ENCODE measurements around the gene R3HDM1.
"Not testable (repeated sequence)": the region's sequence is repeated elsewhere in the genome, so short reads cannot be mapped to it uniquely, and the experiment has no call there.

Gene R3HDM1

DNA sequence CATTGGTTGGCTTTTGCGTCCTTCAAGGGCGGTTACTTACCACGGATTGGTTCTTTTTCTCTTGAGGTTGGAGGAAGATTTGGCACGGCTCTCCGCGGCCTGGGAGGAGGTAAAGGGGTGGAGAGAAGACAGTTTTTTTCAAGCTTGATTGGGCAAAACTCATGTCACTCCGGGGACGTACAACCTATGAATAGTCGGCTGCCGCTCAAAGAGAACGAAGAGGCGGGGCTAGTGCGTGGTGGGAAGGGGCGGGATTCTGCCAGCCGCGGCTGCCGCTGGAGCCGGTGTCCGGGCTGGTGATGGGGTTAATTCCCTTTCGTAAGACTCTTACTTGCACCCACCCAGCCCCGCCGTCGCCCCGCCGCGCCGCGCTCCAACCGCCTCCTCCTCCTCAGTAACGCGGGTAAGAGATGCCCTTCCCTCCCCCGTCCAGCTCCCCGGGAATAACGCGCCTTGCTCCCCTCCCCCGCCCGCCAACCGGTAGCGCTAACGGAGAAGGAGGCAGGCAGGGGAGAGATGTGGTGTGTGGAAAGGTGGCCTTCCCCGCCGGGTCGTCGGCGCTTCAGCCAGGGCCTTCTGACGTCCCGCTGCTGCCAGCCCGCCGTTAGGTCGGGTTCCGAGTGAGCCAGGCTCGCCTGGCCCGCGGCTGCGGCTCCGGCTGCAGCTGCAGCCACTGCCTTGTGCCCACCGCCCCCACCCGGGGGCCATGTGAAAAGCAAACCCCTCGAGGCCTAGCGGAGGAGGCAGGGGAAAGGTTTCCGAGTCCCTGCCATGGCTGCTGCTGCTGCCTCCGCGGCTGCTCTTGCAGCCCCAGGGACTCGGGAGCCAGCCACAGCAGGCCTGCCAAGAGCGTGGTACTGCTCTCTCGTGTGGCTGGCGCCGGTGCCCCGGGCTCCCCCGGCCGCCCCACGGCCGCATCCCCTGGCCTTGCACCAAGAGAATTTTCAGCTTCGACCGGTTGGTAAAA lies at the start of gene R3HDM1:
Gene R3HDM1, plus strand, starts transcription at position 254 of the 967 bp plus-strand sequence. CDS start 73,362 bp downstream, outside the sequence.
- H3K4me3 ChIP-seq (replicated peaks in 1 of 2; ENCODE audit: low read depth in 2 of 2, low read length in 2 of 2): peak within 1 kb of the TSS; percentile 89 to 96
- DNase-seq (ENCODE audit: low read depth in 2 of 2): peak; percentile 100
- TF ChIP-seq, protein P1, sequence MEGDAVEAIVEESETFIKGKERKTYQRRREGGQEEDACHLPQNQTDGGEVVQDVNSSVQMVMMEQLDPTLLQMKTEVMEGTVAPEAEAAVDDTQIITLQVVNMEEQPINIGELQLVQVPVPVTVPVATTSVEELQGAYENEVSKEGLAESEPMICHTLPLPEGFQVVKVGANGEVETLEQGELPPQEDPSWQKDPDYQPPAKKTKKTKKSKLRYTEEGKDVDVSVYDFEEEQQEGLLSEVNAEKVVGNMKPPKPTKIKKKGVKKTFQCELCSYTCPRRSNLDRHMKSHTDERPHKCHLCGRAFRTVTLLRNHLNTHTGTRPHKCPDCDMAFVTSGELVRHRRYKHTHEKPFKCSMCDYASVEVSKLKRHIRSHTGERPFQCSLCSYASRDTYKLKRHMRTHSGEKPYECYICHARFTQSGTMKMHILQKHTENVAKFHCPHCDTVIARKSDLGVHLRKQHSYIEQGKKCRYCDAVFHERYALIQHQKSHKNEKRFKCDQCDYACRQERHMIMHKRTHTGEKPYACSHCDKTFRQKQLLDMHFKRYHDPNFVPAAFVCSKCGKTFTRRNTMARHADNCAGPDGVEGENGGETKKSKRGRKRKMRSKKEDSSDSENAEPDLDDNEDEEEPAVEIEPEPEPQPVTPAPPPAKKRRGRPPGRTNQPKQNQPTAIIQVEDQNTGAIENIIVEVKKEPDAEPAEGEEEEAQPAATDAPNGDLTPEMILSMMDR (IDR thresholded peaks at IDR 0.05; ENCODE audit: low read depth, low read length): no peak

DNA sequence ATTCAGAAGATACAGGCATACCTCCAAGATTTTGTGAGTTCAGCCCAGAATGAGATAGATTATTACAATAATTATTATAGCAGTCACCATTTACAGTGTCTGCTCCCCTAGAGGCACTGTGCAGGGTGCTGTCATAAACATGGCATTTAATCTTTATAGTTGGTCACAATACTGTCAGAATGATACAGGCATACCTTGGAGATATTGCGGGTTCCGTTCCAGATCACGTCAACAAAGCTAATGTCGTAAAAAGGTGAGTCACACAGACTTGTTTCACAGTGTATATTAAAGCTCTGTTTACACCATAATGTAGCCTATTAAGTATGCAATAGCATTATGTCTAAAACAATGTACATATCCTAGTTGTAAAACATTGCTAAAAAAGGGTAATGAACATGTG lies 45.8 kb upstream of the R3HDM1 start:
- no peak overlapping the region for H3K4me3 ChIP-seq (replicated peaks in 1 of 2; ENCODE audit: low read depth in 2 of 2, low read length in 2 of 2)
- TF ChIP-seq, protein P1 (IDR thresholded peaks at IDR 0.05; ENCODE audit: low read depth, low read length): no peak
- DNase-seq (ENCODE audit: low read depth in 2 of 2): no peak

DNA sequence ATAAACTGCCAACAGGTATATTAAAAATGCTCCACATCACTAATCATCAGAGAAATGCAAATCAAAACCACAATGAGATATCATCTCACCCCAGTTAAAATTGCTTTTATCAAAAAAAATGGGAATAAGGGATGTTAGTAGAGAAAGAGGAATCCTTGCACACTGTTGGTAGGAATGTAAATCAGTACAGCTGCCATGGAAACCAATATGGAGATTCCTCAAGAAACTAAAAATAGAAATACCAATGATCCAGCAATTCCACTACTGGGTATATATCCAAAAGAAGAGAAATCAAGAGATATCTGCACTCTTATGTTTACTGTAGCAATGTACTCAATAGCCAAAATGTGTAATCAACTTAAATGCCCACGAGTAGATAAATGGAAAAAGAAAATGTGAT lies 40.9 kb upstream of the R3HDM1 start:
- no peak overlapping the region for H3K4me3 ChIP-seq (replicated peaks in 1 of 2; ENCODE audit: low read depth in 2 of 2, low read length in 2 of 2)
- TF ChIP-seq, protein P1 (IDR thresholded peaks at IDR 0.05; ENCODE audit: low read depth, low read length): no peak
- DNase-seq (ENCODE audit: low read depth in 2 of 2): peak; percentile 8 to 11

DNA sequence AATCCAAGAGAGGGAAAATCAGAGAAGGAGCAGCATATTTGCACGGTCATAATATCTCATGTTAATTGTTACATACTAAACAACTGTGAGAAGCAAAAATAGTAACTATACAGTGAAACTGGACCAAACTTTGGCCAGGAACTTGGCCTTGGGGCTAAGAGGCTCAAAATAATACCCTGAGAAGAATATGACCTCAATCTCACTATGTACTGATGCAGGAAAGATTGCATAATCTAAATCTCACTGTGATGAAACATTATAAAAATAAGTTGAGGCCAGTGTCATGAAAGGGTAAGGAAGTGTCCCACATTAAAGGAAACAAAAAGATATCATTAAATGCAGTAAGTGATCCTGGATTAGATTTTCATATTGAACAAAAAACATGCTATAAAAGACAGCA lies 36.8 kb upstream of the R3HDM1 start:
- peak; percentile 42 to 71 for DNase-seq (ENCODE audit: low read depth in 2 of 2)

DNA sequence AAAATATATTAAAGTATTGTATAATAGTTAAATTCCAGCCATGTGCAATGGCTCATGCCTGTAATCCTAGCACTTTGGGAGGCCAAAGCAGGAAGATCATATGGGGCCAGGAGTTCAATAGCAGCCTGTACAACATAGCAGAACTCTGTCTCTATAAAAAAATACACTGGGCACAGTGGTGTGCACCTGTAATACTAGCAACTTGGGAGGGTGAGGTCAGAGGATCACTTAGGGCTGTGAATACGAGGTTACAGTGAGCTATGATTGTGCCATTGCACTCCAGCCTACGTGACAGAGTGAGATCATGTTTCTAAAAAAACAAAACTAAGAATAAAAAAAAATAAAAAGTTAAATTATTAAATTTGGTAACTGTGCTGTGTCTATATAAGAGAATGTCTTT lies 36.4 kb upstream of the R3HDM1 start:
- peak in 1 of 2 donors; percentile 27 for DNase-seq (ENCODE audit: low read depth in 2 of 2)
- no peak overlapping the region for H3K4me3 ChIP-seq (replicated peaks in 1 of 2; ENCODE audit: low read depth in 2 of 2, low read length in 2 of 2)
- TF ChIP-seq, protein P1 (IDR thresholded peaks at IDR 0.05; ENCODE audit: low read depth, low read length): no peak

More for the DNA sequence above, 36.8 kb upstream of the R3HDM1 start:
- no peak overlapping the region for H3K4me3 ChIP-seq (replicated peaks in 1 of 2; ENCODE audit: low read depth in 2 of 2, low read length in 2 of 2)
- TF ChIP-seq, protein P1 (IDR thresholded peaks at IDR 0.05; ENCODE audit: low read depth, low read length): no peak

DNA sequence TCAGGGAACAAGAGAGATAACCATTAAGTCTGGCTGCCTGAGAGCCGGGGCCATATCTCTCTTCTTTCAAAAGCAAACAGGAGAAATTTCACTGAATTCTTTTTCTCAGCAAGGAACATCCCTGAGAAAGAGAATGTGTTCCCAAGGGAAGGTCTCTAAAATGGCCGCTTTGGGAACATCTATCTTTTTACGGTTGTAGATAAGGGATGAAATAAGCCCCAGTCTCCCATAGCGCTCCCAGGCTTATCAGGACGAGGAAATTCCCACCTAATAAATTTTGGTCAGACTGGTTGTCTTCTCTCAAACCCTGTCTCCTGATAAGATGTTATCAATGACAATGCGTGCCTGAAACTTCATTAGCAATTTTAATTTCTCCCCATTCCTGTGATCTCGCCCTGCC lies 32.7 kb upstream of the R3HDM1 start:
- not testable (repeated sequence) for DNase-seq (ENCODE audit: low read depth in 2 of 2); H3K4me3 ChIP-seq (replicated peaks in 1 of 2; ENCODE audit: low read depth in 2 of 2, low read length in 2 of 2)

DNA sequence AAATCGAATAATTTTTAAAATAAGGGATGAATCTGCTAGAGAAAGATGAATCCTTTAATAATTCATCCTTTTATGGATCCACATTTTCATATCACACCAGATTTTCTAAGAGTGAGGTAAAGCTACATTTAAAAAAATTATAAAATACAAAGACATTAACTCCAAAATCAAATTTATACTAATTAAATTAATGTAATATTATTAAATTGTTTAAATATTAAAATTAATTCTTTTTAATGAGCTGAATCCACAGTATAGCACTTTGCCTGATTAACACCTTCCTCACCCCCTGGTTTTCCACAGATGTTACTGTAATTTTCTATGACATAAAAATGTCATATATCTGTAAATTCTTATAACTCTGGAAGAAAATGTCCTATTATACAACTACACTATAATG lies 26.5 kb upstream of the R3HDM1 start:
- no peak for DNase-seq (ENCODE audit: low read depth in 2 of 2)
- no peak overlapping the region for H3K4me3 ChIP-seq (replicated peaks in 1 of 2; ENCODE audit: low read depth in 2 of 2, low read length in 2 of 2)
- TF ChIP-seq, protein P1 (IDR thresholded peaks at IDR 0.05; ENCODE audit: low read depth, low read length): no peak

All from cardiac fibroblast (primary cell).